Daoy (cell line): Measurements from ENCODE around the gene MTHFSD. TPM values are rescaled to one million over a fixed set of nuclear protein-coding genes. Genes with fewer than 3 reads are reported as not detected.
"Not testable (repeated sequence)": the region's sequence is repeated elsewhere in the genome, so short reads cannot be mapped to it uniquely, and the experiment has no call there.

Source experiments
- DNase-seq: peaks from one replicate; pipeline ENCODE4 v3.0.0-alpha.2; 2015; ENCODE audit warnings: low read depth
- total RNA-seq: library from RNA; depleted of rRNA; stranded (reverse); fragments of >200 nt; shearing (Covaris generic); gene quantifications from 2 replicates; pipeline ENCODE4 v1.2.3, GENCODE V29; 2014; rRNA removed

Gene MTHFSD
- 6.5 and 13.9 TPM in 2 replicates for total RNA-seq

GRCh38 chr16:86554917-86555703, at the start of gene MTHFSD:
MTHFSD (minus strand) TSS chr16:86555235; CDS start chr16:86555184, 51 bp downstream.
- peak; percentile 95 for DNase-seq

- DNase-seq, result no peak
These were observed 49.6 kb upstream of the MTHFSD start for GRCh38 chr16:86604436-86605193.

GRCh38 chr16:86602521-86602920, 47.5 kb upstream of the MTHFSD start:
- no peak for DNase-seq

- DNase-seq, result no peak
These were observed 46.3 kb upstream of the MTHFSD start for GRCh38 chr16:86601356-86601755.

- no peak for DNase-seq
These were observed 43.9 kb upstream of the MTHFSD start for GRCh38 chr16:86598607-86599565.

GRCh38 chr16:86597880-86598606, 43.0 kb upstream of the MTHFSD start:
- no peak for DNase-seq

- DNase-seq, result no peak
These were observed 42.3 kb upstream of the MTHFSD start for GRCh38 chr16:86597126-86597879.

GRCh38 chr16:86595983-86596605, 41.1 kb upstream of the MTHFSD start:
- peak; percentile 57 for DNase-seq

- no peak for DNase-seq
These were observed 39.7 kb upstream of the MTHFSD start for GRCh38 chr16:86594721-86595120.

GRCh38 chr16:86593913-86594620, 39.0 kb upstream of the MTHFSD start:
- DNase-seq, result no peak

- no peak for DNase-seq
These were observed 36.2 kb upstream of the MTHFSD start for GRCh38 chr16:86591270-86591669.

GRCh38 chr16:86590501-86591144, 35.6 kb upstream of the MTHFSD start:
- DNase-seq, result peak; percentile 81

- DNase-seq, result not testable (repeated sequence)
These were observed 32.9 kb upstream of the MTHFSD start for GRCh38 chr16:86587955-86588354.

GRCh38 chr16:86587487-86587886, 32.5 kb upstream of the MTHFSD start:
- no peak for DNase-seq

- peak; percentile 65 for DNase-seq
These were observed 31.0 kb upstream of the MTHFSD start for GRCh38 chr16:86585821-86586611.

GRCh38 chr16:86584726-86585721, 30.0 kb upstream of the MTHFSD start:
- peak; percentile 76 for DNase-seq
